HG02571 (cell line): Measurements from ENCODE around the gene FCER1G.
A peak's percentile ranks its signal among the peaks of the same experiment; 100 is the strongest.
"Not testable (repeated sequence)": the region's sequence is repeated elsewhere in the genome, so short reads cannot be mapped to it uniquely, and the experiment has no call there.

Experiments
- ATAC-seq: cut with Tn5 transposase; IDR thresholded peaks from one replicate; pipeline ENCODE4 v1.9.1; 2021; ENCODE audit warnings: mild to moderate bottlenecking, moderate library complexity; ENCODE audit not compliant: unreplicated experiment

FCER1G gene

DNA sequence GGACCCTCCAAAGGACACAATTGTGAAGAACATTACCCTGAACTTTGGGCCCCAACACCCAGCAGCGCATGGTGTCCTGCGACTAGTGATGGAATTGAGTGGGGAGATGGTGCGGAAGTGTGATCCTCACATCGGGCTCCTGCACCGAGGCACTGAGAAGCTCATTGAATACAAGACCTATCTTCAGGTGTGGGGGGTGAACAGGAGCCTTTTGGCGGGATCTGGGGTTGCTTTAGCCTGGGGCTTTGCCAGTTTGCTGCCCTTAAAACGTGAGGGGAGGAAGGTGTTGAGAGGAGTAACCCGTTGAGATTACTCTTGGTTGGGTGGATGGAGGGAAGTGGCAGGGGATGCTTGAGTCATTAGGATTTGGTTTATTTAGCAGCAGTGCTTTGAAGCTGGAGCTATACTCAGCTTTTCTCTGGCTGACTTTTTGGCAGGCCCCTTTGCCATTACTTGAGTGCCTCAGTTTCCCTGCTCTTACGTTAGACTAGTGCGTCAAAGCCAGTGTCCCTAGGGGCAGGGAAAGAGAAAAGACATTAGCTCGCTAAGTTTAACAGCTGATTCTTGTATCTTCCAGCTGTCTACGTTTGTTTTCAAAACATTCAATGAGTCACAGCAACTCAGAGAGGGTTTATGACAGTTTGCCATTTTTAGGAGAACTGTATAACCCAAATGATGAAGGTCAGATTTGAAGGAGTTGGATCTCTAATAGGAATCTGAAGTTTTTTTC lies 8.5 kb upstream of the FCER1G start:
- no peak for ATAC-seq

DNA sequence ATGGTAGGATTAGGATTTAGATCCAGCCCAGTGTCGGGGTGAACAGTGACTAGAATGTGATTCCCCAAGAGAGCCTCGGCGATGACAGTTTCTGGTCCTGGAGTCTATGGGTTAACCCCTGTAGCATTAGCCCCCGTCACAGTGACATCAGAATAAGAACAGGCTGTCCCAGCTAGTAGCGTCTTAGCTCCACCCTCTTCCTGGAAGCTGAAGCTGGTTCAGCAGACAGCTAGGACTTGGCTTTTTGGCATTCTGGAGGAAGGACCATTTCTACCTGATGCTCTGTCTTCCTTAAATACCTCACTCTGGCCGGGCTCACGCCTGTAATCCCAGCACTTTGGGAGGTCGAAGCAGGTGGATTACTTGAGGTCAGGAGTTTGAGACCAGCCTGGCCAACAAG lies 7.9 kb upstream of the FCER1G start:
- no peak for ATAC-seq

DNA sequence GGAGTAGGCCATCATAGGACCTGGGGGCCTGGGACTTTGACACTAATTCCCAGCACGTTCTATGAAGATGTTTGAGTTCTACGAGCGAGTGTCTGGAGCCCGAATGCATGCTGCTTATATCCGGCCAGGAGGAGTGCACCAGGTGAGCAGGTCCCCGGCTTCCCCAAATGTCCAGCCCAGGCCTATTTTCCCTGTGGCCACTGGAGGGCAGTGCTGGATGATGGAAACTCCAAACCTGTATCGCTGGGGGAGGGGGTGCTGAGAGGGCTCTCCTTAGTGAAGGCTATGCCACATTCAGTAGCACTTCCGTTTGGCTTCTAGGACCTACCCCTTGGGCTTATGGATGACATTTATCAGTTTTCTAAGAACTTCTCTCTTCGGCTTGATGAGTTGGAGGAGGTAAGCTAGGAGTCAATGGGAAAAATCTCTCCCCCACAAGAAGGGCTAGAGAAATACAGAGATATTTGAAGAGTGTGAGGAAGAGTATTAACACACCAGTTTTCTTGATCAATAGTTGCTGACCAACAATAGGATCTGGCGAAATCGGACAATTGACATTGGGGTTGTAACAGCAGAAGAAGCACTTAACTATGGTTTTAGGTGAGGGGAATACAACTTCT lies 5.2 kb upstream of the FCER1G start:
- ATAC-seq = no peak

DNA sequence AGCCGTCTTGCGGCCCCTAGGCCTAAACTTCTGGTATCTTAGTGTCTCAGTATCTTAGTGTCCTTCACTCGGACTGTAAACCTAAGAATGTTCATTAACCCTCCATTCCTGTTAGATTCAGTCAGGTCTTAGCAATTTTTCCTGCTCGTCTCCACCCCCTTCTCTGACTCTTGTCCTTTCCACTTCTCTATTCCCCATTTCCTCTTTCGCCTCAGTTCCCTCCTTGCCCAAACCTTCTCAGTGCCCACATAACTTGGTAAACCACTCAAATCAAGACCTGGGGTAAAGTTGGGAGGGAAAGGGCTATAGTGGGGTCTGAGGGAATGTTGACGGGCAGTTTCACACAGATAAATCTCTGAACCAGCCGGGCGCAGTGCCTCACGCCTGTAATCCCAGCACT lies 726 bp upstream of the FCER1G start:
- no peak for ATAC-seq

DNA sequence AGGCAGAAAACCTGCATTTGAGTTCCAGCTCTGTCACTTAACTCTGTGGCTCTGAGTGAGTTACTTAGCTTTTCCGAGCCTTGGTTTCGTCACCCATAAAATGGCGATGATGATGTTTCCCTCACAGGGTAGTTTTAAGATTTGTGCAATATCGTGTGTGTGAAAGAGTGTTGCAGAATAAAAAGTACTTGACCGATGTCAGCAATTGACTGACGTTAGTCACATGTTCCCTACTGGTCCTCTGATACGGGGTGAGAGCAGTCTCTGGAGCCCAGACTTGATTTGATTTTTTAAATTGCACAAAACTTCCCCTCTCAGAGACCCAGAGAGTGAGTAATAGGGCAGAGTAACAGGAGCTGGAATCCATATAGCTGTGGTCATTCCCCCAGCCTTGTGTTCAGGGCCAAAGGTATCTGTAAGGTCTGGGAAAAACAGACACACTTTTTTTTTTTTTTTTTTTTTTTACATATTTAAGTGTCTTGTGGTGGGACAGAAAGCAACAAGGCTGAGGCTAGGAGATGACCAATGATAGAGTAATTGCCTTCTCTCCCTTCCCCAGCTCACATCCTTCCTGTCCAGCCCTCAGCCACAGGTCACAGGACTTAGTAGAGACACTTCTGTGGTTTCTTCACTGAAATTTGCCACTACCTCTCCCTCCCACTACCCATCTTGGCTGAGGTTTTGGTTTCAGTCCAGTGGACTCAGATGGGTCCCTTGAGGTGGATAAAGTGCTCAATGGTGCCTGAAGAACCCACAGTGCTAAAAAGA lies 2.0 kb downstream of the FCER1G start:
- peak; percentile 61 for ATAC-seq

DNA sequence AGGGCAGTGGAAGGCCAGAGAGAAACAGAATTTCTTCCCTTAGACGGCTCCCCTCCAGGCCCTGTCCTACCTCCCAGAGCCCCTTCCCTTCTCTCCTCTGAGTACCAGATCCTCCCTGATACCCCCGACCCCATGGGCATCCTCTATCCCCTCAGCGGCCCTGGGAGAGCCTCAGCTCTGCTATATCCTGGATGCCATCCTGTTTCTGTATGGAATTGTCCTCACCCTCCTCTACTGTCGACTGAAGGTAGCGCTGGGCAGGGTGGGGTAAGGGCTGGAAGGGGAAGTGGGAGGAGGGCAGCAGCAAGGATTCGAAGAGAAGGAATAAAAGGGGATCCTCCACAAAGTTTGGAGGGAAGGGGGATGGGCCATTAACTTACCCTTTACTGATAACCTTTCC lies 2.7 kb downstream of the FCER1G start:
- ATAC-seq = no peak

DNA sequence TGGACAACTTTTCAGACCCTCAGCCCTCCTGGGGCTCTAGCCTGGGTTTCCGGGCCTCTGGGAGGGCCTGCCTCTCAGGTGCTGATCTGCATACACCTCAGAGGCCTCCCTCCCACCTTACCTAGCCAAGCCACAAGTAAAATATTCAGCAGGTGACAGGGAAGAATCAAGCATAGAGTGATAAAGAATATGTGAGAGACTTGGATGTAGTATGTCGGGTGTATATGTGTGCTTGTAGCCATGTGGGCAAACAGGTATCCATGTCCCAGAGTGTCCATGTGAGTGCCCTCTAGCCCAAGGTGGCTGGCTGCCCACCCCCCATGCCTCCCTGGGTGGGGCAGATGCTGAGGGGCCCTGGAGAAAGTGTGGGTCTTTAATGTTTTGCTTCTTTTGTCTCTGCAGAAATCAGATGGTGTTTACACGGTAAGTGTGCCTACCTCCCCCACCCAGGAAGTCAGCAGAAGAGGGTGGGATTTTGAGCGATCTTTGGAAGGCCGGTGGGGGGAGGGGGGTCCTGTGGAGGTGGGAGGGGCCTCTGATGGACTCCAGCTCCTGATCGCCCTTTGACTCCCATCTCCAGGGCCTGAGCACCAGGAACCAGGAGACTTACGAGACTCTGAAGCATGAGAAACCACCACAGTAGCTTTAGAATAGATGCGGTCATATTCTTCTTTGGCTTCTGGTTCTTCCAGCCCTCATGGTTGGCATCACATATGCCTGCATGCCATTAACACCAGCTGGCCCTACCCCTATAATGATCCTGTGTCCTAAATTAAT lies 3.4 kb downstream of the FCER1G start:
- ATAC-seq = no peak

DNA sequence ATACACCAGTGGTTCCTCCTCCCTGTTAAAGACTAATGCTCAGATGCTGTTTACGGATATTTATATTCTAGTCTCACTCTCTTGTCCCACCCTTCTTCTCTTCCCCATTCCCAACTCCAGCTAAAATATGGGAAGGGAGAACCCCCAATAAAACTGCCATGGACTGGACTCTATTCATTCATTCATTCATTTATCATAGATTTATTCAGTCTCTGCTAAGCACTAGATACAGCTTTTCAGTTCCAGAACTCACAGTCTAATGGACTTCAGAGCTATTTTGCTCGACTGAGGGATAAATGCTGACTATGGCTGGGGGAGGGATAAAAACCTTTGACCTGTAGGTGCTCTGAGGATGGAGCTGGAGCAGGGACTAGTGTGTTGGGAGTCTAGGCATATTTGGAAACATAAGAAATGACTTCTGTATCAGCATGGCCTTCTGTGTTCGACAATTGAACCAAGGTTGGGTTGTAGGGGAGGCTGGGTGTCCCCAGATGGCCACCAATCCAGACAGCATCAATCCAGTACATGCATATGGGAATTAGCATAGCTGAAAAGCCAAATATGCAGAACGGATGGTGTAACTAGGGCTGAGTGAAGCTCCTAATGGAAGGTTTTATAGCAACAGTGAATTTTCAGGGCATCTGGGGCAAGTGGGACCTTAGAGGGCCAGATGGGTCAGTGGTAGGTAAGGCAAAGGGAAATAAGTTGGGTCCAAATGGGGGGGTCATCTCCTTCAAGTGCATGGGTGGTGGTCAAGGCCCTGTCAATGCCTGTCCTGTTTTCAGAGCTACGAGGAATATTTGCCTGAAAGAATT lies 4.2 kb downstream of the FCER1G start:
- no peak for ATAC-seq

DNA sequence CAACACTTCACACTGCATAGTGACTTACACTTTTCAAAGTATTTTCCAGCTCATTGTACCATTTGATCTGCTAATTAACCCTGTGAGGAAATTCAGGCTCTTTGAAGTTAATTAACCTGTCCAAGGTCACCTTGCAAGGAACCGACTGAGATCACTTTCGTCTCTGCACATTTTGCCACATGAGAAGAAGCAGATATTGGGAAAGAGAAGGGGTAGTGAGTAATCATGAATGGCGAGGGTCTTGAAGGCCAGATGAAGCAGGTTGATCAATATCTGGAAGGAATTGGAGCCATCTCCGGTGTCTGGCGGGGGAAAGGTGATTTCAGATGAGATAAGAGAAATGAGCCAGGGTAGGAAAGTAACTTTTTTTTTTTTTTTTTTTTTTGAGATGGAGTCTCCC lies 4.9 kb downstream of the FCER1G start:
- ATAC-seq = no peak

DNA sequence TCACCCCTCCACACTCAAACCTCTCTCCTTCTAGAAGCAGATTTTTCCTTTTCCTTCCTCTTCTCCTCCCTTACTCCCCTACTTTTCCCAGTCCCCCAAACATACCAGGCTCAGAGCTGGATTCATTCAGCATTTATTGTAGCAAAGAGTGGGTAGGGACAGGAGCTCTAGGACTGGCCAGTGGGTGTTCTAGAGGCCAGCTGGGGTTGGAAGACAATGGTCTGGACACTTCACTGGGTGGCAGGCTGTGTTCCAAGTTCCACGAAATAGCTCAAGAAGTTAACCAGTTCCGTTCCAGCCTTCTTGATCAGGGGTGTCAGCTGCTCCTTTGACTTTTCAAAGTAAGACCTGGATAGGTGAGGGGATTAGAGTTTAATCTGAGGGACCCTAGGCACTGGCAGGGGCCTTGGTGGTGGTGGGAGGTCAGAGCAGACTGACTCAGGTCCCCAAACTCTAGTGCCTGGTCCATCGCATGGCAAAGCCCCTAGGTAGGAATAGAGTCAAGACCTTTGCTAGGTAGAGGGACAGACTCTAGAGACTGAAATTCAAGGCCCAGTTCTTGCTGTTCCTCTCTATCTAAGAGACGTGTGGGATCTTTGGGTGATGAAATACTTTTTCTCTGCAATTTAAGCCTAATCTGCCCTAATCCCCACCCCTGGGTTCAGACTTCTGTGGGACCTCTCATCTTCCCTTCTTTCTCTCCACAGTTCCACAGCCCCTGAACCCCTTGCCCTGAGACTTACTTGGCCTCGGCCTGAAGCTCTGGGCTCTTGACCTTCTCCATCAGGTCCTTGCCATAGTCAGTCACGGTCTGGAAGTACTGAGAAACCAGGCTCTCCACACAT lies 7.3 kb downstream of the FCER1G start:
- no peak for ATAC-seq

DNA sequence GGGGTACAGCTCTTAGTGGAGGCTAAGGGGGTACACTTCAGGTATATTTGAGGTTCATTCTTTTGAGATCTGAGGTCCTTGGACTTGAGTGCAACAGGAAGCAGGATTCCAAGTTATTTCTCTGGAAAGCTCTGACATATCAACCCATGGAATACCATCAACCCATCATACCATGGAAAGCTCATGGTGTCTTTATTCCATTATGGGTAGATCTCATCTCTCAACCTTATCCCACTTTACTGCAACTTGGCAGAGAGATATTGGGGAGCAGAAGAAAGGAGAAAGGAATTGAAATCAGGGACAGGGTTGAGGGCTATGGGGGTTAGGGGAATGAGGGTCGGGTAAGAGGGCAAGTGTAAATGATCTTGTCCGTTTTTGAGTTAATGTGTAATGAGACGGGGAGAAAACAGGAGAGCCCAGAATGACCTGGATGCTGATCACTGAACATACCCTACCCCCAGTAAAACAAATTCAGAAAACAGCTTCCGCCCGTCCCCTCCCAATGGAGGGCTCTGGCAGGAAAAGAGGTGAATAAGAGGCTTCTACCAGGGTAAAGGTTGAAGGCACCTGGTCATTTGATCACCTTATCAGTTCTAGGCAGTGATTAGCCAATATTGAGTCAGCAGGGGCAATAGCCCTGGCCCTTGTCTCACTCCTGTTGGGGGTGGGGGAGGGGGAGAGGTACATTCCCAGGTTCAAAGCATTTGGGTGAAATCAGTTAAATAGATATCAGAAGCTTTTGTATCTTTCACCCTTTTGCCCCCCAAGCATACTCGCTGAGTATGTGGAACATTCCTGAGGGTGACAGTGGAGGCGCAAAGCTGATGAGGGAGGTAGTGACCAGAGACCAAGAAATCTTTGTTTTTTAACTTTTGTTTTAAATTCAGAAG lies 9.0 kb downstream of the FCER1G start:
- ATAC-seq = no peak

DNA sequence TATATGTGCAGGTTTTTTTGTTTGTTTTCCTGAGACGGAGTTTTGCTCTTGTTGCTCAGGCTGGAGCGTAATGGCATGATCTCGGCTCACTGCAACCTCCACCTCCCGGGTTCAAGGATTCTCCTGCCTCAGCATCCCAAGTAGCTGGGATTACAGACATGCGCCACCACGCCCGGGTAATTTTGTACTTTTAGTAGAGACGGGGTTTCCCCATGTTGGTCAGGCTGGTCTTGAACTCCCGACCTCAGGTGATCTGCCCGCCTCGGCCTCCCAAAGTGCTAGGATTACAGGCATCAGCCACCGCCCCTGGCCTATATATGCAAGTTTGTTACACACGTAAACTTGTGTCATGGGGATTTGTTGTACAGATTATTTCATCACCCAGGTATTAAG lies 9.6 kb downstream of the FCER1G start:
- not testable (repeated sequence) for ATAC-seq

DNA sequence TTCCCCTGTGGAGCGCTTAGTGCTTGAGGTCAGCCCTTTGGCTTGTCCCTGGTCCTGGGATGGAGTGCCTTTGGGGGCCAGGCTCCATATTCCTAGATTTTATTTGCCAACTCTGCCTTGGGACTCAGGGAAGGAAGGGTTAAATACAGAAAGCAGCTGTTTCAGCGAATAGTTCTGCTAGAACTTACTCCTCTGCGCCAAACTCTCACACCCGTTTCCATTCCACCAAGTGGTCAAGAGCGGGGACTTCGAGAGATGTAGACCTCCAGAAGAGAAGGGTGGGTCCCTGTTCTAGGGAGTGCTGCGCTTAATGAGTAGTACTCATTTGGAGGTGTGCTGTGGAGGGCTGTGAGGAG lies 10.1 kb downstream of the FCER1G start:
- ATAC-seq = no peak

DNA sequence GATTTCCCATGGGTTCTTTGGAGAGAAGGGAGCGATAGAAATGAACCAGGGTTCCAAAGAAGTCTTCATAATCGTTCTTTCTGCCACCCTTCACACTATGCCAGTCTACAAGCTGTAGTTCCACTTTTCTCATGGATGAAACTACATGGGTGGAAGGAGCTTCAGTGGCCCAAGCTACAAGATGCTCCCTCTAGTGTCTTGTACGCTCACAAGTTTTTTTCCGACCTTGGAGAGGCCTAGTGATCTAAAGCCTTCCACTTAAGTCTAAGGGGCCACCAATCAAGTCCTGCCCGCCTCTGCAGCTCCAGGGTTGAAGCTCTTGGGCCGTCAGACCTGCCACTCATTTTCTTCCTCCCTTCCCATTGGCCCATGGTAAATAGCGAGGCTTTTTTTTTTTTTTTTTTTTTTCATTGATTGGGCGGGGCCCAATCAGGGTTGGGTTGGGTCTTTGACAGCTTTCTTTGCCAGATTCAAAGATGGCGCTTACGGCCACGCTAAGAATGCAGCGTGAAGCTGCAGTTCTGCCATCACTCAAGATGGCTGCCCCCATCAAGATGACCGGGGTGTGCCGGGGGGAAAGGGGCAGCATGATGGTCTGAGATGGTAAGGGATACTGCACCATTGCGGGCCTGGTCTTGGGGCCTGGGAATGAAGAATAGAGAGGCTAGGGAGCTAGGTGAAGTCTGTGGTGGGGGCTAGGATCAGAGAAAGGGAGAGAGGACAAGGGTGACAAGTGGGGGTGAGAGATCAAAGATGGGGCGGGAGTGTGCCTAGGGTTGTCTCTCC lies 10.6 kb downstream of the FCER1G start, which contains the start of gene TOMM40L:
TOMM40L (plus strand) TSS at position 527 of the 786 bp plus-strand sequence. CDS start 430 bp downstream, outside the sequence.
- peak; percentile 92 for ATAC-seq

DNA sequence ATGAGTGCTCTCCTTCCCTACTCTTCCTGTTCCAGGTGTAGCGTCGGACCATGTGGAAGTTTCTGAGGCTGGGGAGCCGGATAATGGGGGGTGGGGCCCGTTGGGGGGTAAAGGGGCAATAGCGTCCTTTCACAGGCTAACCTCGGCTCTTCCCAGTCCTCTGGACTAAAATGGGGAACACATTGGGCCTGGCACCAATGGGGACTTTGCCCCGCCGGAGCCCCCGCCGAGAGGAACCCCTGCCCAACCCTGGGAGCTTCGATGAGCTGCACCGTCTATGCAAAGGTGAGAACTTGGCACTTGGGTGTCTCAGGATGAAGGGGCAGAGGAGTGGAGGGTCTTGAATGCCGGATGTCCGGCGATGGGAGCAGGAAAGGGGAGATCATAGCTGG lies 11.2 kb downstream of the FCER1G start:
- ATAC-seq = no peak

DNA sequence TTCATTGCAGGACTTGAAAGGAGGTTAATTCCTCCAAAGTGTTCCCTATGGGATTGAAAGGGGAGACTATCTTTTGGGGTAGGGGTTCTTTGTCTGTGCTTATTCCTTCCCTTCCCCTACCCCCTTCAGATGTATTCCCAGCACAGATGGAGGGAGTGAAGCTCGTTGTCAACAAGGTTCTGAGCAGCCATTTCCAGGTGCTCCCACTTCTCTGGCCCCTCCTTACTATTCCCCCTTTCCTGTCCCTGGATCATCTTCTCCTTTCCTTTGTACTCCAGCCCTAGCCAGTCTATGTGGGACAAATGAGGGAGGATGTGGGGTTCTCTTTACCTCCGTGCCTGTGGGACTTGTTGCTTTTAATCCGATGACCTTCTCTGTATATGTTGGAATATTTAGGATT lies 11.7 kb downstream of the FCER1G start:
- ATAC-seq = no peak

DNA sequence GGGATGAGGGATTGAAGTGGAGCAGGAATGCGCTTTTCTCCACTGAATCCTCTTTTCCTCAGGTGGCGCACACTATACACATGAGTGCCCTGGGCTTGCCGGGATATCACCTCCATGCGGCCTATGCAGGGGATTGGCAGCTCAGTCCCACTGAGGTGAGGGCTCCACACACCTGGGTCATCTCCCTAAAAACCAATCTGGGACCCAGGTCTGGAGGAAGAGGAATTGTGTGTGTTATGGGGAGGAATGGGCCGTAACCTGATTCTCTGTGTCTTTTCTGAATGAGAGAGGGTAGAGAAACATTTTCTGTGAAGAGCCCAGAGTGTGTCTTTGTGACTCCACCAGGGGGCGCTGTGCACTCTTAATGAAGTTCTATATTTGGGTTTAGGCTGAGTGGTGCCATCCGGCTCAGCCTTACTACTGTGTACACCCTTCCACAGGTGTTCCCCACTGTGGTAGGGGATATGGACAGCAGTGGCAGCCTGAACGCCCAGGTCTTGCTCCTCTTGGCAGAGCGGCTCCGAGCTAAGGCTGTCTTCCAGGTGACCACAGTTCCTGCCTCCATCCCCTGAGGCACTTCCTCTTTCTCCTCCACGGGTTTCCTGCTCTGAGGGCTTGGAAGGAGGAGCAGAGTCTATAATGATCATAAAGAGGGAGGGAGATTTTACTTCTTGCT lies 12.2 kb downstream of the FCER1G start:
- no peak for ATAC-seq
